ENCODE results near the gene OTUB2.

DNA sequence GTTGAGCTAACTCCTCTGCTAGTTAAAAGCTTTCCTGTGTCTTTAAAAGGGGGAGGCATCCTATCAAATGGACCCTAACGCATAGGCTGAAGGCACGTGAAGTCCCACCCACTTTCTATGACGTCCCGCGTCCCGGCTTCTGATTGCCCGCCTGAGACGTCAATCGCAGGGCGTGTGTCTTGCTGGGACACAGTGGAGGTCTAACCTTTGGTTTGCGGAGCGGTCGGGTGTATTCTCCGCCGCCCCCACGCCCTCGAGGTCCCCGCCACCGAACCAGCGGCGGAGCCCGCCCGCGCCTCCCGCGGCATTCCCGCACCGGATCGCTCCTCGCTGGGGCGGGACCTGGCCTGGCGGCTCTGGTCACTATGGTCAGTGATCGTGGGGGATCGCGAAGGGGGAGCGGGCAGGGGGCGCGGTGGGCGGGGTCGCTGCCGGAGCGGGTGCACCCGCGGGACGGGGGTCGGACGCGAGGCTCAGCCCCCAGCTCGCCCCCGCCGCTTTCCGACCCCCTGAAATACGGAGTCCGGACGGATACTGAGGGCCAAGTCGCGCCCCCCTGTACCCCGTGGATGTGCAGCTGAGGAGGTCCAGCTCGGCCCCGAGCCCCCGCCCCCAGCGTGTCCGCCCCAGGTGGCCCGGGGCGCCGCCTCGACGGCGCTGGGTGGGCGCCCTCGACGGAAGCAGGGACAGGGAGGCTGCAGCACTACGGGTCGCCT is at the start of gene OTUB2:
- TF ChIP-seq POLR2AphosphoS5 (IDR thresholded peaks at IDR 0.05; ENCODE audit: insufficient read depth in 1 of 2, low read depth in 1 of 2) = peak; percentile 53 to 80
- TF ChIP-seq, protein P1, sequence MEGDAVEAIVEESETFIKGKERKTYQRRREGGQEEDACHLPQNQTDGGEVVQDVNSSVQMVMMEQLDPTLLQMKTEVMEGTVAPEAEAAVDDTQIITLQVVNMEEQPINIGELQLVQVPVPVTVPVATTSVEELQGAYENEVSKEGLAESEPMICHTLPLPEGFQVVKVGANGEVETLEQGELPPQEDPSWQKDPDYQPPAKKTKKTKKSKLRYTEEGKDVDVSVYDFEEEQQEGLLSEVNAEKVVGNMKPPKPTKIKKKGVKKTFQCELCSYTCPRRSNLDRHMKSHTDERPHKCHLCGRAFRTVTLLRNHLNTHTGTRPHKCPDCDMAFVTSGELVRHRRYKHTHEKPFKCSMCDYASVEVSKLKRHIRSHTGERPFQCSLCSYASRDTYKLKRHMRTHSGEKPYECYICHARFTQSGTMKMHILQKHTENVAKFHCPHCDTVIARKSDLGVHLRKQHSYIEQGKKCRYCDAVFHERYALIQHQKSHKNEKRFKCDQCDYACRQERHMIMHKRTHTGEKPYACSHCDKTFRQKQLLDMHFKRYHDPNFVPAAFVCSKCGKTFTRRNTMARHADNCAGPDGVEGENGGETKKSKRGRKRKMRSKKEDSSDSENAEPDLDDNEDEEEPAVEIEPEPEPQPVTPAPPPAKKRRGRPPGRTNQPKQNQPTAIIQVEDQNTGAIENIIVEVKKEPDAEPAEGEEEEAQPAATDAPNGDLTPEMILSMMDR (IDR thresholded peaks at IDR 0.05) = no peak

All from vagina (tissue), 2 donors.